ENCODE measurements around the gene COX4I2. TPM values are rescaled to one million over a fixed set of nuclear protein-coding genes. Genes with fewer than 3 reads are reported as not detected.

Gene COX4I2
- total RNA-seq, 1 experiment from 2014 or later = not detected

- no peaks in the 10 kb centered on the region for H3K4me1 ChIP-seq (ENCODE audit: control insufficient read depth, insufficient read depth, low read length)
- ATAC-seq = no peak
- no peak overlapping the region for H3K4me3 ChIP-seq (ENCODE audit: low read depth in 2 of 2, low read length in 2 of 2)
- intact Hi-C loops (cut with micrococcal nuclease; ENCODE audit: unreplicated experiment) = loop anchor here (10.0 kb wide), 1 partner anchor 556 kb away; no protein-coding TSS in a partner anchor
- TF ChIP-seq POLR2AphosphoS5 (IDR thresholded peaks at IDR 0.05; ENCODE audit: low read depth, low read length) (no peak), REST (IDR thresholded peaks at IDR 0.05; ENCODE audit: insufficient read depth in 1 of 2, low read depth in 2 of 2, low read length in 1 of 2) (no peak), SIN3A (IDR thresholded peaks at IDR 0.05; ENCODE audit: borderline replicate concordance, insufficient read depth, low read depth, low read length) (no peak), CTCF (IDR thresholded peaks at IDR 0.05) (no peak), TCF7L2 (IDR thresholded peaks at IDR 0.05; ENCODE audit: low read depth, low read length) (no peak)
- H3K9me3 ChIP-seq (ENCODE audit: control insufficient read depth, insufficient read depth, low read depth, low read length) = no peaks in the 10 kb centered on the region
- DNase-seq (ENCODE audit: low read depth, low spot score) = no peak
- in situ Hi-C loops (cut with HindIII; ENCODE audit: low pct_unique_long_range_greater_than_20kb, low sequenced_read_pairs) = no loop called here
- no TSS peak for BruUV-seq (replicated peaks)
- no peaks in the 10 kb centered on the region for H3K27me3 ChIP-seq (ENCODE audit: control insufficient read depth, insufficient read depth, low read length)
- no peaks in the 10 kb centered on the region for H3K36me3 ChIP-seq (ENCODE audit: control insufficient read depth, insufficient read depth, low read length)
- ChIA-PET POLR2A (interaction anchor here (0.5 to 1.7 kb wide), 5 partner anchors 9 to 448 kb away, joined by 3 to 9 read pairs (median 3); no protein-coding TSS in a partner anchor), CTCF (interaction anchor here (1.4 kb wide), 1 partner anchor 85 kb away, joined by 4 read pairs; no protein-coding TSS in a partner anchor)
- H3K27ac ChIP-seq (ENCODE audit: low read length) = no peak overlapping the region
Measured at GRCh38 chr20:31638816-31639215, 1.1 kb downstream of the COX4I2 start.

- intact Hi-C loops (cut with micrococcal nuclease; ENCODE audit: unreplicated experiment) = no loop called here
Measured at GRCh38 chr20:31640259-31640658, 2.5 kb downstream of the COX4I2 start.

More at GRCh38 chr20:31640259-31640658, 2.5 kb downstream of the COX4I2 start:
- ChIA-PET POLR2A (interaction anchor here (0.6 kb wide), 2 partner anchors 17 to 1256 kb away, joined by 4 to 5 read pairs; no protein-coding TSS in a partner anchor), CTCF (interaction anchor here (0.6 to 1.3 kb wide), 3 partner anchors 27 to 146 kb away, joined by 3 to 6 read pairs (median 4); no protein-coding TSS in a partner anchor)
- BruUV-seq (replicated peaks) = no TSS peak
- Histone ChIP-seq H3K27me3 (ENCODE audit: control insufficient read depth, insufficient read depth, low read length) (no peaks in the 10 kb centered on the region), H3K4me3 (ENCODE audit: low read depth in 2 of 2, low read length in 2 of 2) (no peak overlapping the region), H3K36me3 (ENCODE audit: control insufficient read depth, insufficient read depth, low read length) (no peaks in the 10 kb centered on the region), H3K27ac (ENCODE audit: low read length) (no peak overlapping the region), H3K9me3 (ENCODE audit: control insufficient read depth, insufficient read depth, low read depth, low read length) (no peaks in the 10 kb centered on the region), H3K4me1 (ENCODE audit: control insufficient read depth, insufficient read depth, low read length) (no peaks in the 10 kb centered on the region)
- DNase-seq (ENCODE audit: low read depth, low spot score) (no peak), ATAC-seq (0 out of 2 replicates have a peak, but pooled peaks have one; percentile 5)
- no peak for TF ChIP-seq POLR2AphosphoS5 (IDR thresholded peaks at IDR 0.05; ENCODE audit: low read depth, low read length)
- TF ChIP-seq REST (IDR thresholded peaks at IDR 0.05; ENCODE audit: insufficient read depth in 1 of 2, low read depth in 2 of 2, low read length in 1 of 2) = no peak
- TF ChIP-seq CTCF (IDR thresholded peaks at IDR 0.05) = no peak
- no peak for TF ChIP-seq TCF7L2 (IDR thresholded peaks at IDR 0.05; ENCODE audit: low read depth, low read length)
- TF ChIP-seq SIN3A (IDR thresholded peaks at IDR 0.05; ENCODE audit: borderline replicate concordance, insufficient read depth, low read depth, low read length) = no peak
- in situ Hi-C loops (cut with HindIII; ENCODE audit: low pct_unique_long_range_greater_than_20kb, low sequenced_read_pairs) = no loop called here

Measured in Panc1 (cell line).